ENCODE data around the gene SERPINF2. TPM values are rescaled to one million over a fixed set of nuclear protein-coding genes. Genes with fewer than 3 reads are reported as not detected.
"Not testable (repeated sequence)": the region's sequence is repeated elsewhere in the genome, so short reads cannot be mapped to it uniquely, and the experiment has no call there.

SERPINF2 gene
- total RNA-seq, 4 donors from 2014 or later = 6.0 to 28.8 (median 9.1) TPM

GRCh38 chr17:1793447-1793806 lies 50.8 kb downstream of the SERPINF2 start:
- no peak for TF ChIP-seq CTCF (IDR thresholded peaks at IDR 0.05)
- ATAC-seq (ENCODE audit: low FRiP score) (no peak), DNase-seq (ENCODE audit: low spot score) (no peak)

GRCh38 chr17:1796800-1797199 lies 54.1 kb downstream of the SERPINF2 start:
- DNase-seq (ENCODE audit: low spot score) = no peak
- TF ChIP-seq CTCF (IDR thresholded peaks at IDR 0.05) = no peak

GRCh38 chr17:1797323-1797722 lies 54.7 kb downstream of the SERPINF2 start:
- DNase-seq (ENCODE audit: low spot score) = no peak
- TF ChIP-seq CTCF (IDR thresholded peaks at IDR 0.05) = no peak
- ATAC-seq (ENCODE audit: low FRiP score) = no peak

More at GRCh38 chr17:1796800-1797199, 54.1 kb downstream of the SERPINF2 start:
- no peak for ATAC-seq (ENCODE audit: low FRiP score)

- not testable (repeated sequence) for ATAC-seq (ENCODE audit: low FRiP score)
Observed at GRCh38 chr17:1797846-1798245, 55.2 kb downstream of the SERPINF2 start.

GRCh38 chr17:1800240-1800639 lies 57.6 kb downstream of the SERPINF2 start:
- TF ChIP-seq CTCF (IDR thresholded peaks at IDR 0.05) = no peak
- DNase-seq (ENCODE audit: low spot score) (no peak), ATAC-seq (ENCODE audit: low FRiP score) (no peak)

More at GRCh38 chr17:1797846-1798245, 55.2 kb downstream of the SERPINF2 start:
- DNase-seq (ENCODE audit: low spot score) = not testable (repeated sequence)

- TF ChIP-seq CTCF (IDR thresholded peaks at IDR 0.05) = no peak
- ATAC-seq (ENCODE audit: low FRiP score) = no peak
- no peak for DNase-seq (ENCODE audit: low spot score)
Observed at GRCh38 chr17:1800712-1801111, 58.0 kb downstream of the SERPINF2 start.

GRCh38 chr17:1802429-1802828 lies 59.8 kb downstream of the SERPINF2 start:
- no peak for TF ChIP-seq CTCF (IDR thresholded peaks at IDR 0.05)
- ATAC-seq (ENCODE audit: low FRiP score) (no peak), DNase-seq (ENCODE audit: low spot score) (no peak)

- TF ChIP-seq CTCF (IDR thresholded peaks at IDR 0.05) = no peak
- ATAC-seq (ENCODE audit: low FRiP score) = no peak
- no peak for DNase-seq (ENCODE audit: low spot score)
Observed at GRCh38 chr17:1803280-1803679, 60.6 kb downstream of the SERPINF2 start.

All from omental fat pad (tissue), 4 donors.